ENCODE measurements around the gene CLSTN2.

GRCh38 chr3:139906418-139906817, 28.6 kb upstream of the CLSTN2 start:
- TF ChIP-seq TAF1 (IDR thresholded peaks at IDR 0.05; ENCODE audit: borderline replicate concordance, insufficient read depth, low read length), result no peak
- no peak for TF ChIP-seq POLR2AphosphoS5 (IDR thresholded peaks at IDR 0.05; ENCODE audit: low read depth, low read length)
- no peak for TF ChIP-seq FOXP2 (optimal IDR thresholded peaks at IDR 0.05; ENCODE audit: borderline replicate concordance, extremely low read depth, extremely low read length, insufficient read depth)
